Endodermal cell (in vitro differentiated cells): ENCODE results near the gene DDC. TPM values are rescaled to one million over a fixed set of nuclear protein-coding genes. Genes with fewer than 3 reads are reported as not detected.

Source experiments
- DNase-seq: peaks from one replicate; pipeline ENCODE4 v3.0.0-alpha.2; 2017
- H3K27ac ChIP-seq: 2 replicates; pipeline ENCODE4 v1.5.1; 2013; ENCODE audit warnings: mild to moderate bottlenecking, low read depth, low read length, moderate library complexity
- H3K27me3 ChIP-seq: 2 replicates; pipeline ENCODE4 v1.6.1; 2013; ENCODE audit warnings: mild to moderate bottlenecking, low read length, moderate library complexity; ENCODE audit not compliant: insufficient read depth, control insufficient read depth, poor library complexity, severe bottlenecking
- H3K36me3 ChIP-seq: 2 replicates; pipeline ENCODE4 v1.7.0; 2013; ENCODE audit warnings: mild to moderate bottlenecking, low read length, moderate library complexity; ENCODE audit not compliant: control insufficient read depth, insufficient read depth
- H3K4me1 ChIP-seq: one replicate; pipeline ENCODE4 v1.7.0; 2013; ENCODE audit warnings: low read length; ENCODE audit not compliant: control insufficient read depth, insufficient read depth
- H3K4me3 ChIP-seq: 2 replicates; pipeline ENCODE4 v1.5.1; 2013; ENCODE audit warnings: mild to moderate bottlenecking, low read length, moderate library complexity
- H3K9ac ChIP-seq: 2 replicates; pipeline ENCODE4 v1.6.1; 2013; ENCODE audit warnings: mild to moderate bottlenecking, low read length, moderate library complexity; ENCODE audit not compliant: poor library complexity, severe bottlenecking; ENCODE audit errors: extremely low read depth
- H3K9me3 ChIP-seq: 2 replicates; pipeline ENCODE4 v1.6.1; 2013; ENCODE audit warnings: mild to moderate bottlenecking, low read length, moderate library complexity; ENCODE audit not compliant: control insufficient read depth
- H3K27ac Mint-ChIP-seq: 2 replicates; pipeline ENCODE4 v1.8.0; 2020; ENCODE audit warnings: mixed read lengths
- H3K27me3 Mint-ChIP-seq: 2 replicates; pipeline ENCODE4 v1.8.0; 2021; ENCODE audit warnings: mild to moderate bottlenecking, mixed read lengths; ENCODE audit not compliant: insufficient read depth
- H3K36me3 Mint-ChIP-seq: 2 replicates; pipeline ENCODE4 v1.8.0; 2020; ENCODE audit warnings: low read depth, mixed read lengths
- H3K4me1 Mint-ChIP-seq: 2 replicates; pipeline ENCODE4 v1.8.0; 2020; ENCODE audit warnings: mixed read lengths
- H3K4me3 Mint-ChIP-seq: 2 replicates; pipeline ENCODE4 v1.8.0; 2020; ENCODE audit warnings: mild to moderate bottlenecking, moderate library complexity, mixed read lengths
- H3K9me3 Mint-ChIP-seq: 2 replicates; pipeline ENCODE4 v1.8.0; 2020; ENCODE audit warnings: mild to moderate bottlenecking, mixed read lengths
- WGBS, 2 experiments: methylation state at CpG; one replicate each; pipeline versions ENCODE4 v1.1.5 to v1.1.7; 2013; ENCODE audit warnings: missing lambda C conversion rate in 2 of 2, mixed read lengths in 1 of 2; ENCODE audit not compliant: insufficient coverage in 1 of 2, insufficient read length in 1 of 2; 5-methylcytosine and 5-hydroxymethylcytosine counted together
- total RNA-seq, 2 donors: library from RNA; stranded (reverse); fragmentation: NEBNext Ultra II Directional in 1 of 2; extraction: Animal tissue kit (Norgen Biotek cat#: 25700) in 1 of 2; gene quantifications; 2 replicates in 1 of 2; 3 replicates in 1 of 2; pipeline ENCODE4 v1.2.1, GENCODE V29; 2021
- TF ChIP-seq, protein P1 (sequence below): fragments of 200-600 bp; sonication (generic); conservative IDR thresholded peaks from 2 replicates; pipeline ENCODE4 v1.5.0; 2021; ENCODE audit warnings: antibody characterized with exemption, mild to moderate bottlenecking

Gene DDC
- total RNA-seq, 2 donors from 2014 or later = 1.1 TPM

DNA sequence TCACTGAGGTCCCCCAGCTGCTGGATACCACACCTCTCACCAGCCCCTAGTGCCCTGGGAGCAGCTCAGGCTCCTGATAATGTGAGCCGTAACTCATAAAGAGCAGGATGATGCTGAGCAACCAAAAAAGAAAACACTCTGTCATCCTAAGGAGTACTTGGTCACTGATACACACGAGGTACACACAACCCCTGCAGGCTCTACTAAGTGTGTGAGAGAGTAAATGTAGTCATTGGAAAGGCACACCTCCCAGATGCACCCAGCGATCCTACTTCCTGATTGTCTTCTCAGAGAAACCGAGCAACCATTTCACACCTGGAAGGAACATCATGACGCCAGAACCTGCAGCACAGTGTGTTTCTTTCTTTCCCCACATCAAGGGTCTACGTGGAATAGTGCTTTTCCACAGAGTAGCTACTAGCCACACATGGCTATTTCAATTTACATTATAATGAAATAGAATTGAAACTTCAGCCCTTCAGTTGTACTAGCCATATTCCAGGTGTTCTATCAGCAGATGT is 149.3 kb downstream of the DDC start:
- Mint-ChIP-seq H3K4me3 (no peak overlapping the region), H3K36me3 (no peaks in the 10 kb centered on the region), H3K4me1 (peaks cover 6% of the 10 kb centered on the region), H3K27me3 (no peaks in the 10 kb centered on the region), H3K9me3 (no peaks in the 10 kb centered on the region), H3K27ac (no peak overlapping the region)
- H3K4me1 ChIP-seq = no peaks in the 10 kb centered on the region
- TF ChIP-seq, protein P1, sequence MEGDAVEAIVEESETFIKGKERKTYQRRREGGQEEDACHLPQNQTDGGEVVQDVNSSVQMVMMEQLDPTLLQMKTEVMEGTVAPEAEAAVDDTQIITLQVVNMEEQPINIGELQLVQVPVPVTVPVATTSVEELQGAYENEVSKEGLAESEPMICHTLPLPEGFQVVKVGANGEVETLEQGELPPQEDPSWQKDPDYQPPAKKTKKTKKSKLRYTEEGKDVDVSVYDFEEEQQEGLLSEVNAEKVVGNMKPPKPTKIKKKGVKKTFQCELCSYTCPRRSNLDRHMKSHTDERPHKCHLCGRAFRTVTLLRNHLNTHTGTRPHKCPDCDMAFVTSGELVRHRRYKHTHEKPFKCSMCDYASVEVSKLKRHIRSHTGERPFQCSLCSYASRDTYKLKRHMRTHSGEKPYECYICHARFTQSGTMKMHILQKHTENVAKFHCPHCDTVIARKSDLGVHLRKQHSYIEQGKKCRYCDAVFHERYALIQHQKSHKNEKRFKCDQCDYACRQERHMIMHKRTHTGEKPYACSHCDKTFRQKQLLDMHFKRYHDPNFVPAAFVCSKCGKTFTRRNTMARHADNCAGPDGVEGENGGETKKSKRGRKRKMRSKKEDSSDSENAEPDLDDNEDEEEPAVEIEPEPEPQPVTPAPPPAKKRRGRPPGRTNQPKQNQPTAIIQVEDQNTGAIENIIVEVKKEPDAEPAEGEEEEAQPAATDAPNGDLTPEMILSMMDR = no peak
- no peak overlapping the region for H3K4me3 ChIP-seq
- no peak overlapping the region for H3K27ac ChIP-seq
- no peak for DNase-seq
- no peaks in the 10 kb centered on the region for H3K9me3 ChIP-seq
- no peaks in the 10 kb centered on the region for H3K27me3 ChIP-seq
- H3K36me3 ChIP-seq = no peaks in the 10 kb centered on the region
- H3K9ac ChIP-seq = no peak overlapping the region
- 86 to 100% methylated on average over 2 to 6 of the region's 6 CpGs for WGBS, 2 experiments

DNA sequence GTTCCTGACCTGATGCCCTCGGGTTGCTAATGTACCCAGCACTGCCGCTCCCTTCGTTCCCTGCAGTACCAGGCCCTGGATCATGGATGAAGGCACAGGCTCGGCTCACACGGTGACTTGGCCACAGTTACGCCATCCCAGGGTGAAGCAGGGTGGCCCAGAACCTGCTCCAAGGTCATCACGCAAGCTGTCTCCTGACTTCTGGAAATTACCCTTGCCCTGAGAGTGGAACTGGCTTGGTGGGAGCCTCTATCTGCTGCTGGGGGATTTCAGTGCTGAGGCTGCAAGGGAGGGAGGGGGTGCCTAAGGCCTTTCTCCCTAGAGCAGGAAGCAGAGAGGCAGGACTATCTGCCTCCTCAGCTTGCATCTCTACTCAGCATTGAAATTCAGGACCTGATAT is 151.6 kb downstream of the DDC start:
- 93 to 94% methylated on average over 6 to 7 of the region's 7 CpGs for WGBS, 2 experiments
- no peaks in the 10 kb centered on the region for H3K9me3 ChIP-seq
- no peaks in the 10 kb centered on the region for H3K27me3 ChIP-seq
- H3K4me3 ChIP-seq = no peak overlapping the region
- TF ChIP-seq, protein P1 = no peak
- H3K9ac ChIP-seq = no peak overlapping the region
- DNase-seq = no peak
- H3K36me3 Mint-ChIP-seq = no peaks in the 10 kb centered on the region
- no peak overlapping the region for H3K4me3 Mint-ChIP-seq
- H3K27ac ChIP-seq = no peak overlapping the region
- no peak overlapping the region for H3K27ac Mint-ChIP-seq
- no peaks in the 10 kb centered on the region for H3K4me1 ChIP-seq
- H3K36me3 ChIP-seq = no peaks in the 10 kb centered on the region
- no peaks in the 10 kb centered on the region for H3K27me3 Mint-ChIP-seq
- peaks cover 2% of the 10 kb centered on the region for H3K4me1 Mint-ChIP-seq
- no peaks in the 10 kb centered on the region for H3K9me3 Mint-ChIP-seq

DNA sequence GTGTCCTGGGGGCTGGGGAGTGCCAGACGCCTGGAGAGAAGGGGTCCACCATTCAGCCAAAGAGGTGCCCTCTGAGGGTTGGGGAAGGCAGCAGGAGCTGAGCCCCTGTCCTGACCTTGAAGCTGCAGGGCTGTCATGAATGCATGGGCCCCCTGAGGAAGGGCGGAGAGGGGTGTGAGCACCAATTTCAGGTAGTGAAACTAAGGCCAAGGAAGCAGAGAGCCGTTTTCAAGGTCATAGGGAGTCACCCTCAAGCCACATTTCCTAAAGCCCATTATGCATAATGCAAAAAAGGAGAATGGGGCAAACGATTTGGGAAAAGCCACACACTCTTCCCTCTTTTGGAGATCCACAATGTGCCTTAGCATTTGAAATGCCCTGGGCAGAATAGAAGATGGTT is 152.2 kb downstream of the DDC start:
- TF ChIP-seq, protein P1 = no peak
- 77 to 83% methylated on average over 3 to 4 of the region's 4 CpGs for WGBS, 2 experiments
- Histone ChIP-seq H3K27ac (no peak overlapping the region), H3K27me3 (no peaks in the 10 kb centered on the region), H3K9me3 (no peaks in the 10 kb centered on the region), H3K4me1 (no peaks in the 10 kb centered on the region), H3K4me3 (no peak overlapping the region), H3K36me3 (no peaks in the 10 kb centered on the region), H3K9ac (no peak overlapping the region)
- Mint-ChIP-seq H3K4me3 (no peak overlapping the region), H3K27me3 (no peaks in the 10 kb centered on the region), H3K27ac (no peak overlapping the region), H3K4me1 (no peaks in the 10 kb centered on the region), H3K36me3 (no peaks in the 10 kb centered on the region), H3K9me3 (no peaks in the 10 kb centered on the region)
- DNase-seq = no peak
